ENCODE data around the gene ZNF680.
"Not testable (repeated sequence)": the region's sequence is repeated elsewhere in the genome, so short reads cannot be mapped to it uniquely, and the experiment has no call there.

Gene ZNF680

DNA sequence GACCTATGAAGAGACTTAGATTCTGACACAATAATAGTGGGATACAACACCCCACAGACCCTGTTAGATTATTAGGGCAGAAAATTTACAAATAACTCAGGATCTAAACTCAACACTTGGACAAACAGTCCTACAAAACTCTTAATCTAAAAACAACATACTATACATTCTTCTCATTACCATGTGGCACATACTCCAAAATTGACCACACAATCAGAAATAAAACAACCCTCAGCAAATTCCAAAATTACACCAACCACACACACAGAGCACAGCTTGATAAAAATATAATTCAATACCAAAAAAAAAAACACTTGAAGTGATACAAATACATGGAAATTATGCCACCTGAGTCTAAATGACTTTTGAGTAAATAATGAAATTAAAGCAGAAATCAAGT is 7.8 kb downstream of the ZNF680 start:
- no peak for FAIRE-seq

- not testable (repeated sequence) for FAIRE-seq
Observed at GRCh38 chr7:64554188-64554587, 8.7 kb downstream of the ZNF680 start.

DNA sequence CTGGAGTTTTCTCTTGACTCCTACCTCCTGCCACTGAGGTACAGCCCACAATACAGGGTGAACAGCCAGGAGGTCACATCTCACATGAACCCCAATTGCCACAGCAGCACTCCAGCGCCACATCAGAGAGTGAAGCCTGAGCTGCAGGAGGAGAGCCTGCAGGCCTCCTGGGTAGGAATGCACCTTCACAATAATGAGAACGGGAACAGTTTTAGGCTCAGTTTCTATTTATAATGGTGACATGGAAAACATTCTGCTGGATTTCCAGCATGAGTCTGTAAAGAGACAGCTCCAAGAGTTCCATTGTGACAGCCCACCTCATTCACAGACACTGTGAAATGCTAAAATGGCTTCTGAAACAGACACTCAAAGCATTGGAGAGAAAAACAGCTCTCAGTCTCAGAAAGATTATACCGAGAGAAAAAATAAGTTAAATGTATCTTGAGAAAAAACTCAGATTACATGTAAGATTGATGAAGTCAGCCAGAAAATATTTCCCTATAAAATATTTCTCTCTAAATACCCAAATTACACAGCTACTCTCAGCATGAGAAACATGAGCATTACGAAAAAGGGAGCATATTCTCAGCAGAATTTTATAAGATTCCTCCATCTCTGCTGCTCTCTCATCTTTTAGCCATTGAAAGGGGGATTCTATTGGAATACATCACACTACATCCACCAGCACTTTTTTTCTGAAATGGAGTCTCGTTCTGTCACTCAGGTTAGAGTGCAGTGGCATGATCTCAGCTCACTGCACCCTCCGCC is 11.3 kb downstream of the ZNF680 start:
- no peak for FAIRE-seq

DNA sequence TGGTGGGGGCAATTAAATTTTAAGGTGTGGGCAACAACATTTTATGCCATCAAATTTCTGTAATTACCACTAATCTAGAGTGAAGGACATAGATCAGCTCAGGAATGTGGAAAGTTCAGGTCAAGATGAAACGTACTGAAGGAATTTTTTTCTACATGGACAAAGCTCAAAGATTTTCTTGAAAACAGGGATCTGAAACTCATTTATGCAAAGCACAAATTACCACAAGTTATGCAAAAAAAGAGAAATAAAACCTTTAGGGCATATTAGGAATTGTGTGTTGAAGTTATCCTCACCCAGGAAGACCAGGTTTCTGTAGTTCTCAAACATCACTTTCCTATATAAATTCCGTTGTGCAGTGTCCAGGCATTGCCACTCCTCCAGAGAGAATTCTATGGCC is 18.9 kb downstream of the ZNF680 start:
- FAIRE-seq: no peak

DNA sequence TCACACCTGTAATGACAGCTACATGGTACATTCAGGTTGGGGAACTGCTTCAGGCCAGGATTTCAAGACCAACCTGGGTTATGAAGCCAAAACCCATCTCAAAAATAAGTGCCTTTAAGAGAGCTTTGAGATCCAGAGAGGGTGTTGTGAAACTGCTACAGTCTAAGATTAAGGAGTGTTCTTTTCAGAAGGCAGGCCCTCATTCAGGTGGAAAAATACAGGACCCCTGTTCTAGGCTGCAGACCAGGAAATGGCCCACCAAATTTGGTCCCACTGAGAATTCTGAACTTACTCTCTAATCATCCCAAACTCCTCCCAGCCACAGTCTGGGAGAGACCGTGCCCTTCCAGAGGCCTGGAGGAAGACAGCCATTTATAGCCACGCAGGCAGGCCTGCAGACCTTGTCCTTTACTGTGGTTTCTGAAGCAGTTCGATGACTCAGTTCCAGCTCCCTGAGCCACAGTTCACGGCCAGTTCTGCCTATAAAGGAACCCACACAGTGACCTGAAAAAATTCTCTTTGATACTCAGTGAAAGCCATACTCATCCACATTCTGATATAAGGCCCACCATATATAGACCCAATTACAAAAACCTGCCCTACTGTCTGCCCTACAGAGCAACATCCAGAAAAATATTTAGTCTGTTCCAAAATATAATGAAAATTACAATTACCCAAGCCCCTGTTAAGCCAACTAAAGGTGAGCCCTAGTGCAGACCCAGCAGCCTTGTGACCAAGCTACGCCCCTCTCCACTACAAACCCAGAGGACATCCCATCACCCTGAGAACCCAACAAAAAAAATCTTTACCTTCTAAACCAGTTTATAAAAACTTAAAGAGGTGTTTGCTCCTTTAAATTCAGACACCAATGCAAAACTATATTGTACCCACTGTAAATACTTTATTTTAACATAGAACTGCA is 21.2 kb downstream of the ZNF680 start:
- no peak for FAIRE-seq

DNA sequence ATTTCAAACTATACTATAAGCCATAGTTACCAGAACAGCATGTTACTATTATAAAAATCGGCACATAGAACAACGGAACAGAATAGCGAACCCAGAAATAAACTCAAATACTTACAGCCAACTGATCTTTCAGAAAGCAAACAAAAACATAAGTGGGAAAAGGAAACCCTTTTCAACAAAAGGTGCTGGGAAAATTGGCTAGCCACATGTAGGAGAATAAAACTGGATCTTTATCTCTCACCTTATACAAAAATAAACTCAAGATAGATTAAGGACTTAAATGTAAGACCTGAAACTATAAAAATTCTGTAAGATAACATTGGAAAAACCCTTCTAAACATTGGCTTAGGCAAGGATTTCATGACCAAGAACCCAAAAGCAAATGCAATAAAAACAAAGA is 29.1 kb downstream of the ZNF680 start:
- no peak for FAIRE-seq

DNA sequence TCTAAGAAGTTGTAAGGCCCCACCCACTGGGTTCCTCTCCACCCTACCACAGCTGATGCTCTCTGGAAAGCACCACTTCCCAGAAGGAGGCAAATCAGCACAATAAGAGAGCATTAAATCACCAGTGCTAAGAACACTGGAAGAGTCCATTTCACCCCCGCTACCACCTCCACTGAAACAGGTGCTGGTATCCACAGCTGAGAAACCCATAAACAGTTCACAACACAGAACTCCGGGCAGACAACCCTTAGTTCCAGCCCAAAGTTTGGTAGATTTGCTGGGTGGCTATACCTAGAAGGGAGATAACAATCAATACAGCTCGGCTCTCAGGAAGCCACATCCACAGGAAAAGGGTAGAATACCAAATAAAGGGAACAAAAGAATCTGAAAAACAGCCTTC is 34.1 kb downstream of the ZNF680 start:
- no peak for FAIRE-seq

GRCh38 chr7:64521409-64521984 is 41.4 kb downstream of the ZNF680 start:
- FAIRE-seq: no peak

- FAIRE-seq: no peak
Observed at GRCh38 chr7:64516451-64516850, 46.4 kb downstream of the ZNF680 start.

GRCh38 chr7:64515781-64516180 is 47.1 kb downstream of the ZNF680 start:
- no peak for FAIRE-seq

DNA sequence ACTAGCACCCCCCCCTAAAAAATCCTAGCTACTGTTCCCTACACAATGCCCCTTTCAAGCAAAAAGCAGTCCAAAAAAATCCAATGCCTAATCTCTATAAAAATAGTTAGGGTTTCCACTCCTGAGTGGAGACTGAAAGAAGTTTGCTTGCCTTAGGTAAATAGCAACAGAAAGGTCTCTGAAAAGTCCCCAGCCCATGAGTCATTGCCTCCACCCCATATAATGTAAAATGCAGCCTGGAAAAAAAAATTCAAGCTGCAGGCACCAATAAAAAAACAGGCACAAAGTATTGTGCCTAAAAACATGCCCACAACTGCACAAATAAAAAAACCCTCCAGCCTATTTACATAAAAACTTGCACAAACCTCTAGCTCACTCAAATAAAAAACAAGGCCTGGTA is 47.5 kb downstream of the ZNF680 start:
- FAIRE-seq: no peak

DNA sequence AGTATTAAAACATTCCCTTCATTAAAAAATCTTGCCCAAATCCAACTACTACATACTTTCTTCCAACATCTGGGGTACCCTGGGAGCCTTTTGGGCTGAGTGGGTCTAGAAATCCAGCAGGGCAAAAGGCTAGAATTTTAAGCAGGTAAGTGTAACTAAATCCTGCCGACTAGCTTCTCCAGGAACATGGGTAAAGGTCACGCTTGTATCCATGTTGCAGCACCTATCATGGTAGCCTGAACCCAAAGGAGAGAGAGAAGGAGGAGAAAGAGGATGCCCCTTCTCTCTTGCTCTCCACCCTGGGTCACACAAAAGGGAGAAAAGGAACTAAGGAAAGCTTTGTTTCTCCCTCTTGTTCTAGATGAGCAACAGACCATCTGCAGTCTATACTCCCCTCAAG is 53.3 kb downstream of the ZNF680 start:
- no peak for FAIRE-seq

DNA sequence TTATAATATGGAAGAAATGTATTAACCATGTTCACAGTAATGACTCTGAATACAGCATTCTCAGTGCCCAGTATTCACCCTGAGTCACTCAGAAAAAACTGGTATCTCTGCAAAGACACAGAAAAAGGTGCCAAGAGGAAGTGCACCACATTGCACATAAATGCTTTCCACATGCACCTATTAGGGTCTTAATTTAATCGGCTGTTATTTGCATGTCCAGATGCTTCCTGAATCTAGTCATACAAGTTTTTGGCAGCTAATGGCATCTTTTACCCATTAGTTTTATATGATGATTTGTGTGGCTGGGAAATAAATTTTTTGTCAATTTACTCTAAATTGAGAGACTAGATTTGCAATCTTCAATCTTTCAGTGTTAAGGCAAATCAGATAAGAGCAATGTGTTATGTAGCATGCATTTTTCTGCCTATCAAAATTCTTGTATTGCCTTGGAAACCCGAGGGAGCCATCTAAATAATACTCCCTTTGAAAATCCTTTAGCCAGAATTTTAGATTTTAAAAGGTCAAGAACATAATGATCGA is 58.2 kb downstream of the ZNF680 start:
- no peak for FAIRE-seq

GRCh38 chr7:64498270-64498669 is 64.6 kb downstream of the ZNF680 start:
- FAIRE-seq: no peak

GRCh38 chr7:64494912-64495461 is 67.9 kb downstream of the ZNF680 start:
- no peak for FAIRE-seq

DNA sequence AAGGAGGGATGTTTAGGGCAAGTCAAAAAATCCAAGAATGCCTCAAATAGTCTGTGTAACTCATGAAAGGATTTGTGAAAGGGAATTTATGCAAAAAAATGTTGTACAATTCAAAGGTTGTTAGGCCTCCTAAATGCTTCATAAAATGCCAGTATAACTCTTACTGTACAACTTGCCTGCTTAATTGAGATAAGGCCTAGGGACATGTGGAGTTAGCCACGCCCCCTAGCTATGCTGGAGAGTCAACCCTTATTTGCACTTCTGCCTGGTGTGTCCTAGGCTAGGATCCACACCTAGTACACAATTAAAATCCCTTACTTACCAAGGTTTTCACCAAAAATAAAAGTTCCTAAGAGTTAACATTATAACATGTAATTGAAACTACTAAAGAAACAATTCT is 77.2 kb downstream of the ZNF680 start:
- no peak for FAIRE-seq
